ENCODE data around the gene VSTM2L. TPM values are rescaled to one million over a fixed set of nuclear protein-coding genes. Genes with fewer than 3 reads are reported as not detected.

The VSTM2L gene
- total and polyA plus RNA-seq, 2 donors (not counting 3 experiments of a cell fraction or from before 2014, with no cell fraction given) = 0.18 TPM; not detected in 1

DNA sequence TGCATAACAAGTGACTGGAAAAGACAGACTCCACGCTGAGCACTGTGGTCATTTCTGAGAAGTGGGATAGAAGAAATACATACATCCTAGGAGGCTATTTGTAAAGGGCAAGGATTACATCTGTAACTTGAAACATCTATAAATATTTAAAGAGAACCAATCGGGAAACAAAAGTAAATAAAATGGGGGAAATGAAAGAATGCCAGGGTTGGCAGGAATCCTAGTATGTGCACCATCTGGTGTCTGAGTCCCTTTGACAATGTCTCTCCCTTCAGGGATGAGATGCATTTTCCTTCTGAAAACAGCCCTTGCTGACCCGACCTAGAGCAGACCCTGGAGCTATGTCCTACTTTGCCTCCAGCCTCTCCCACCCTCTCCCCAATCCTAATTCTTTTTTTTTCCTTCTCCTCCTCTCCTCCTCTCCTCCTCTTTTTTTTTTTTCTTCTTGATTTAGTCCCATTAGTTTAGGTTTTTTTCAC, 53.2 kb downstream of the VSTM2L start:
- Histone ChIP-seq H3K4me2 (ENCODE audit: insufficient read depth, low read length) (no peak overlapping the region), H3K9me3 (replicated peaks; ENCODE audit: control insufficient read depth, insufficient read depth, low read length) (no peaks in the 10 kb centered on the region), H4K20me1 (replicated peaks; ENCODE audit: control insufficient read depth, extremely low read depth, insufficient read depth, low read length) (no peaks in the 10 kb centered on the region), H3K4me3 (replicated peaks in 1 of 3; ENCODE audit: insufficient read depth in 1 of 3, low read depth in 1 of 3, low read length in 3 of 3) (no peak overlapping the region), H3K9me1 (replicated peaks; ENCODE audit: control insufficient read depth, extremely low read depth, insufficient read depth, low read length) (no peaks in the 10 kb centered on the region), H3K79me2 (ENCODE audit: control insufficient read depth, insufficient read depth, low read length) (no peaks in the 10 kb centered on the region), H3K4me1 (ENCODE audit: control insufficient read depth, extremely low read depth, insufficient read depth, low read length) (no peaks in the 10 kb centered on the region), H3K27ac (ENCODE audit: insufficient read depth, low read depth, low read length) (no peak overlapping the region), H2AFZ (ENCODE audit: low read depth, low read length) (no peak overlapping the region), H3K9ac (replicated peaks; ENCODE audit: extremely low read depth, insufficient read depth, low read length) (no peak overlapping the region), H3K27me3 (ENCODE audit: control insufficient read depth in 2 of 2, insufficient read depth in 2 of 2, low read length in 2 of 2) (peaks cover 21 to 37% of the 10 kb centered on the region in 2 experiments), H3K36me3 (ENCODE audit: control insufficient read depth in 2 of 2, extremely low read depth in 1 of 2, insufficient read depth in 2 of 2, low read length in 2 of 2) (no peaks in the 10 kb centered on the region)
- TF ChIP-seq, protein P1, sequence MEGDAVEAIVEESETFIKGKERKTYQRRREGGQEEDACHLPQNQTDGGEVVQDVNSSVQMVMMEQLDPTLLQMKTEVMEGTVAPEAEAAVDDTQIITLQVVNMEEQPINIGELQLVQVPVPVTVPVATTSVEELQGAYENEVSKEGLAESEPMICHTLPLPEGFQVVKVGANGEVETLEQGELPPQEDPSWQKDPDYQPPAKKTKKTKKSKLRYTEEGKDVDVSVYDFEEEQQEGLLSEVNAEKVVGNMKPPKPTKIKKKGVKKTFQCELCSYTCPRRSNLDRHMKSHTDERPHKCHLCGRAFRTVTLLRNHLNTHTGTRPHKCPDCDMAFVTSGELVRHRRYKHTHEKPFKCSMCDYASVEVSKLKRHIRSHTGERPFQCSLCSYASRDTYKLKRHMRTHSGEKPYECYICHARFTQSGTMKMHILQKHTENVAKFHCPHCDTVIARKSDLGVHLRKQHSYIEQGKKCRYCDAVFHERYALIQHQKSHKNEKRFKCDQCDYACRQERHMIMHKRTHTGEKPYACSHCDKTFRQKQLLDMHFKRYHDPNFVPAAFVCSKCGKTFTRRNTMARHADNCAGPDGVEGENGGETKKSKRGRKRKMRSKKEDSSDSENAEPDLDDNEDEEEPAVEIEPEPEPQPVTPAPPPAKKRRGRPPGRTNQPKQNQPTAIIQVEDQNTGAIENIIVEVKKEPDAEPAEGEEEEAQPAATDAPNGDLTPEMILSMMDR (IDR thresholded peaks at IDR 0.05; ENCODE audit: extremely low read depth in 1 of 2, insufficient read depth in 1 of 2, low read depth in 1 of 2, low read length in 2 of 2) = no peak
- TF ChIP-seq POLR2A (IDR thresholded peaks at IDR 0.05; ENCODE audit: low read depth, low read length) (no peak), JUN (IDR thresholded peaks at IDR 0.05; ENCODE audit: borderline replicate concordance, insufficient read depth, insufficient read length, low read depth) (no peak), GATA2 (IDR thresholded peaks at IDR 0.05; ENCODE audit: insufficient read depth, insufficient read length, low read depth, low read length) (no peak), MYC (IDR thresholded peaks at IDR 0.05; ENCODE audit: low read depth, low read length) (no peak), POLR2AphosphoS5 (IDR thresholded peaks at IDR 0.05; ENCODE audit: insufficient read depth, low read depth, low read length) (no peak), EZH2 (IDR thresholded peaks at IDR 0.05; ENCODE audit: borderline replicate concordance, low read depth, low read length, severe bottlenecking) (no peak), FOS (IDR thresholded peaks at IDR 0.05; ENCODE audit: borderline replicate concordance, insufficient read depth, low read length) (no peak)
- TF ChIP-seq, protein P2, sequence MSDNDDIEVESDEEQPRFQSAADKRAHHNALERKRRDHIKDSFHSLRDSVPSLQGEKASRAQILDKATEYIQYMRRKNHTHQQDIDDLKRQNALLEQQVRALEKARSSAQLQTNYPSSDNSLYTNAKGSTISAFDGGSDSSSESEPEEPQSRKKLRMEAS (IDR thresholded peaks at IDR 0.05; ENCODE audit: insufficient read depth, insufficient read length) = no peak
- no TSS peak for BruUV-seq (replicated peaks)
- ChIA-PET CTCF (interaction anchor here (1.2 kb wide), 1 partner anchor 15 kb away, joined by 4 read pairs; no protein-coding TSS in a partner anchor), POLR2A (no interaction called here)
- intact Hi-C loops (cut with micrococcal nuclease) (no loop called here), dilution Hi-C loops (cut with MboI; ENCODE audit: extremely low pct_ligation_motif_present, low sequenced_read_pairs) (no loop called here)
- no peak for DNase-seq (ENCODE audit: low read depth, low spot score)
- FAIRE-seq = no peak
